GM23338 (cell line): ENCODE measurements around the gene ERI3. TPM values are rescaled to one million over a fixed set of nuclear protein-coding genes. Genes with fewer than 3 reads are reported as not detected.

Experiments
- ATAC-seq: fragments of 200-7000 bp; cut with Tn5 transposase; 3 replicates; pipeline ENCODE4 v1.9.1; 2020
- DNase-seq: peaks from one replicate; pipeline ENCODE4 v3.0.0-alpha.2; 2015; ENCODE audit warnings: low spot score
- H2AFZ ChIP-seq: fragments of 200-600 bp; sonication (generic); 2 replicates; pipeline ENCODE4 v1.8.0; 2016; ENCODE audit warnings: antibody characterized with exemption, mild to moderate bottlenecking, moderate library complexity
- H3F3A ChIP-seq: fragments of 200-600 bp; sonication (generic); replicated peaks from 2 replicates; pipeline ENCODE4 v1.8.0; 2017; ENCODE audit warnings: antibody characterized with exemption, mixed run types, low read depth
- H3K27ac ChIP-seq: fragments of 200-600 bp; sonication (generic); 2 replicates; pipeline ENCODE4 v1.6.1; 2016; ENCODE audit warnings: low read depth
- H3K27me3 ChIP-seq: fragments of 200-600 bp; sonication (generic); 2 replicates; pipeline ENCODE4 v1.8.0; 2016; ENCODE audit warnings: mild to moderate bottlenecking, mixed run types, moderate library complexity; ENCODE audit not compliant: insufficient read depth
- H3K36me3 ChIP-seq: fragments of 200-600 bp; sonication (generic); 2 replicates; pipeline ENCODE4 v1.8.0; 2016; ENCODE audit warnings: mild to moderate bottlenecking; ENCODE audit not compliant: insufficient read depth
- H3K4me1 ChIP-seq: fragments of 200-600 bp; sonication (generic); 2 replicates; pipeline ENCODE4 v1.8.0; 2016; ENCODE audit warnings: mild to moderate bottlenecking, moderate library complexity; ENCODE audit not compliant: insufficient read depth
- H3K4me2 ChIP-seq: fragments of 200-600 bp; sonication (generic); 2 replicates; pipeline ENCODE4 v1.7.1; 2017; ENCODE audit warnings: mixed run types
- H3K4me3 ChIP-seq: fragments of 200-600 bp; sonication (generic); 2 replicates; pipeline ENCODE4 v1.6.1; 2016; ENCODE audit warnings: mixed run types
- H3K79me2 ChIP-seq: fragments of 200-600 bp; sonication (generic); replicated peaks from 2 replicates; pipeline ENCODE4 v1.8.0; 2017; ENCODE audit warnings: mild to moderate bottlenecking; ENCODE audit not compliant: insufficient read depth
- H3K9me2 ChIP-seq: fragments of 200-600 bp; sonication (generic); 2 replicates; pipeline ENCODE4 v1.8.0; 2017; ENCODE audit not compliant: insufficient read depth
- H4K20me1 ChIP-seq: fragments of 200-600 bp; sonication (generic); replicated peaks from 2 replicates; pipeline ENCODE4 v1.8.0; 2017; ENCODE audit warnings: mild to moderate bottlenecking; ENCODE audit not compliant: insufficient read depth
- H3K27ac Mint-ChIP-seq: 2 replicates; pipeline ENCODE4 v1.8.0; 2020; ENCODE audit warnings: inconsistent platforms, mild to moderate bottlenecking, moderate library complexity, mixed read lengths
- H3K27me3 Mint-ChIP-seq: 3 replicates; pipeline ENCODE4 v1.8.0; 2022; ENCODE audit warnings: low read depth, mild to moderate bottlenecking, moderate library complexity, mixed read lengths, inconsistent platforms; ENCODE audit not compliant: insufficient read depth, poor library complexity
- H3K36me3 Mint-ChIP-seq: 3 replicates; pipeline ENCODE4 v1.8.0; 2021; ENCODE audit warnings: low read depth, mild to moderate bottlenecking, inconsistent platforms, moderate library complexity, mixed read lengths
- H3K4me1 Mint-ChIP-seq: 3 replicates; pipeline ENCODE4 v1.8.0; 2020; ENCODE audit warnings: mild to moderate bottlenecking, inconsistent platforms, mixed read lengths
- H3K4me3 Mint-ChIP-seq: 3 replicates; pipeline ENCODE4 v1.8.0; 2021; ENCODE audit warnings: moderate library complexity, mild to moderate bottlenecking, inconsistent platforms, mixed read lengths
- H3K9me3 Mint-ChIP-seq: 3 replicates; pipeline ENCODE4 v1.8.0; 2020; ENCODE audit warnings: moderate library complexity, mild to moderate bottlenecking, inconsistent platforms, mixed read lengths
- EZH2phosphoT487 ChIP-seq: fragments of 200-600 bp; sonication (generic); IDR thresholded peaks from one replicate; pipeline ENCODE4 v1.8.1; 2018; ENCODE audit warnings: antibody characterized with exemption; ENCODE audit not compliant: unreplicated experiment
- NANOG ChIP-seq: IDR thresholded peaks from 2 replicates; pipeline ENCODE4 v1.6.1; 2016; ENCODE audit warnings: antibody characterized with exemption, borderline replicate concordance
- POLR2AphosphoS5 ChIP-seq: IDR thresholded peaks from 2 replicates; pipeline ENCODE4 v1.6.1; 2016; ENCODE audit warnings: antibody characterized with exemption, low read depth
- REST ChIP-seq: IDR thresholded peaks from one replicate; pipeline ENCODE4 v1.6.1; 2018; ENCODE audit warnings: antibody characterized with exemption; ENCODE audit not compliant: unreplicated experiment
- STAT1 ChIP-seq: IDR thresholded peaks from one replicate; pipeline ENCODE4 v1.6.1; 2016; ENCODE audit warnings: antibody characterized with exemption; ENCODE audit not compliant: unreplicated experiment
- ZNF462 ChIP-seq: fragments of 250-450 bp; sonication (Bioruptor Pico); IDR thresholded peaks from 2 replicates; pipeline ENCODE4 v1.5.0; 2020; ENCODE audit warnings: mild to moderate bottlenecking, moderate library complexity
- polyA plus RNA-seq: library from polyadenylated mRNA; unstranded; fragments of >200 nt; fragmentation: Nextera tagmentation; extraction: Ambion mirVana; gene quantifications from 2 replicates; pipeline ENCODE4 v1.2.1, GENCODE V29; 2016
- total RNA-seq: library from RNA; depleted of rRNA; stranded (reverse); fragments of >200 nt; shearing (Covaris generic); gene quantifications from 2 replicates; pipeline ENCODE4 v1.2.3, GENCODE V29; 2014

The ERI3 gene
- total and polyA plus RNA-seq, 2 experiments from 2014 or later = 63.0 to 70.1 TPM

GRCh38 chr1:44263568-44264450, 91.2 kb downstream of the ERI3 start:
- Mint-ChIP-seq H3K36me3 (no peaks in the 10 kb centered on the region; the same call in 2 of the 3 replicates), H3K27ac (no peak overlapping the region), H3K4me1 (peaks cover 58% of the 10 kb centered on the region), H3K4me3 (no peak overlapping the region), H3K9me3 (no peaks in the 10 kb centered on the region), H3K27me3 (peaks cover 17% of the 10 kb centered on the region)
- H3K27me3 ChIP-seq = no peaks in the 10 kb centered on the region
- no peaks in the 10 kb centered on the region for H3K9me2 ChIP-seq
- no peaks in the 10 kb centered on the region for H3F3A ChIP-seq
- ATAC-seq = no peak
- no peaks in the 10 kb centered on the region for H3K36me3 ChIP-seq
- peaks cover 3% of the 10 kb centered on the region; the same call in 1 of the 2 replicates for H3K79me2 ChIP-seq
- no peak overlapping the region for H2AFZ ChIP-seq
- TF ChIP-seq POLR2AphosphoS5 (no peak), NANOG (no peak), ZNF462 (CRISPR knock-in tag) (no peak), REST (no peak), STAT1 (no peak), EZH2phosphoT487 (no peak)
- DNase-seq = no peak
- H3K4me2 ChIP-seq = no peak overlapping the region
- H3K4me3 ChIP-seq = no peak overlapping the region
- peaks cover 24% of the 10 kb centered on the region for H3K4me1 ChIP-seq
- no peak overlapping the region for H3K27ac ChIP-seq
- peaks cover 15% of the 10 kb centered on the region for H4K20me1 ChIP-seq
